HepG2 (cell line): ENCODE results near the gene ID3. TPM values are rescaled to one million over a fixed set of nuclear protein-coding genes. Genes with fewer than 3 reads are reported as not detected.

Source experiments
- CBX2 ChIP-seq, 2 experiments: fragments of 200-600 bp in 1 of 2; sonication (generic); formaldehyde crosslinking in 1 of 2; IDR thresholded peaks; 2 replicates each; pipeline versions ENCODE4 v1.7.0 to v1.8.1; 2018 to 2022; ENCODE audit warnings: low read depth in 2 of 2, low read length in 1 of 2, mild to moderate bottlenecking in 1 of 2, missing genetic modification reagents in 1 of 2
- DBP ChIP-seq: sonication (generic); formaldehyde crosslinking; IDR thresholded peaks from 2 replicates; pipeline ENCODE4 v1.4.0; 2020; ENCODE audit warnings: missing genetic modification reagents; ENCODE audit errors: not compliant biosample characterization
- FOXP1 ChIP-seq, 2 experiments: fragments of 450-650 bp in 1 of 2; IDR thresholded peaks; 2 replicates each; pipeline ENCODE4 v1.6.1; 2017 to 2018; ENCODE audit warnings: antibody characterized with exemption in 1 of 2
- HNRNPH1 ChIP-seq: fragments of 200-400 bp; formaldehyde crosslinking; optimal IDR thresholded peaks from 2 replicates; pipeline ENCODE3; 2017; ENCODE audit warnings: mild to moderate bottlenecking, low read depth, low read length
- HOXA3 ChIP-seq: sonication (generic); formaldehyde crosslinking; IDR thresholded peaks from 2 replicates; pipeline ENCODE4 v1.5.0; 2020; ENCODE audit warnings: missing genetic modification reagents
- MZF1 ChIP-seq: sonication (generic); formaldehyde crosslinking; IDR thresholded peaks from 2 replicates; pipeline ENCODE4 v1.8.1; 2023; ENCODE audit warnings: mild to moderate bottlenecking, missing genetic modification reagents, borderline replicate concordance
- NR3C1 ChIP-seq: sonication (generic); formaldehyde crosslinking; IDR thresholded peaks from 2 replicates; pipeline ENCODE4 v1.4.0; 2020; ENCODE audit warnings: missing genetic modification reagents
- TFE3 ChIP-seq: IDR thresholded peaks from 2 replicates; pipeline ENCODE4 v1.6.1; 2016
- TRIM24 ChIP-seq: sonication (generic); formaldehyde crosslinking; IDR thresholded peaks from 2 replicates; pipeline ENCODE4 v1.8.0; 2022; ENCODE audit warnings: mild to moderate bottlenecking, missing genetic modification reagents
- XBP1 ChIP-seq: sonication (generic); formaldehyde crosslinking; IDR thresholded peaks from 2 replicates; pipeline ENCODE4 v1.5.0; 2020; ENCODE audit warnings: missing genetic modification reagents
- ZBTB39 ChIP-seq: sonication (generic); formaldehyde crosslinking; IDR thresholded peaks from 2 replicates; pipeline ENCODE4 v1.5.0; 2020; ENCODE audit warnings: missing genetic modification reagents
- ZBTB8A ChIP-seq: sonication (generic); formaldehyde crosslinking; IDR thresholded peaks from 2 replicates; pipeline ENCODE4 v1.4.0; 2020; ENCODE audit warnings: mild to moderate bottlenecking, low read depth, missing genetic modification reagents, borderline replicate concordance
- ZFP1 ChIP-seq: IDR thresholded peaks from 2 replicates; pipeline ENCODE4 v1.6.1; 2016
- ZHX2 ChIP-seq, 2 experiments: sonication (generic) in 1 of 2; formaldehyde crosslinking in 1 of 2; IDR thresholded peaks; 2 replicates each; pipeline versions ENCODE4 v1.6.1 to v1.9.0; 2014 to 2022; ENCODE audit warnings: antibody characterized with exemption in 1 of 2, borderline replicate concordance in 1 of 2, inconsistent platforms in 1 of 2, low read depth in 1 of 2, missing genetic modification reagents in 1 of 2
- ZNF678 ChIP-seq: sonication (generic); formaldehyde crosslinking; IDR thresholded peaks from 2 replicates; pipeline ENCODE4 v1.4.0; 2020; ENCODE audit warnings: mild to moderate bottlenecking, missing genetic modification reagents
- ZNF780A ChIP-seq: sonication (generic); formaldehyde crosslinking; IDR thresholded peaks from 2 replicates; pipeline ENCODE4 v1.8.0; 2022; ENCODE audit warnings: mild to moderate bottlenecking, missing genetic modification reagents, moderate library complexity
- ZNF790 ChIP-seq: sonication (generic); formaldehyde crosslinking; IDR thresholded peaks from 2 replicates; pipeline ENCODE4 v1.8.0; 2022; ENCODE audit warnings: missing genetic modification reagents, mild to moderate bottlenecking, borderline replicate concordance
- ZNF883 ChIP-seq: sonication (generic); formaldehyde crosslinking; IDR thresholded peaks from 2 replicates; pipeline ENCODE4 v1.5.1; 2020; ENCODE audit warnings: mild to moderate bottlenecking, missing genetic modification reagents; ENCODE audit errors: not compliant biosample characterization
- polyA plus RNA-seq, 8 experiments: library from polyadenylated mRNA; depleted of rRNA in 3 of 8; stranded (reverse) in 7 of 8; unstranded in 1 of 8; fragments of >200 nt; fragmentation: Illumina TruSeq in 4 of 8; extraction: Trizol in 4 of 8; gene quantifications; 2 replicates each; pipeline versions ENCODE4 v1.2.1 to v1.2.3, GENCODE V29; 2011 to 2016; ENCODE audit warnings: low read depth in 4 of 8, missing spikeins in 1 of 8, mixed read lengths in 1 of 8; ENCODE audit not compliant: insufficient read depth in 1 of 8
- total RNA-seq, 5 experiments: library from RNA; depleted of rRNA; stranded (reverse); fragments of >200 nt; fragmentation: Illumina TruSeq; extraction: Trizol; gene quantifications; 2 replicates each; pipeline ENCODE4 v1.2.3, GENCODE V29; 2016; ENCODE audit warnings: low read depth in 1 of 5

Gene ID3
- total and polyA plus RNA-seq, 2 of the 13 experiments (the other 11 are each of a cell fraction or from before 2014, with no cell fraction given), result 64.8 to 115 TPM

- no peak for TF ChIP-seq FOXP1 (IDR thresholded peaks at IDR 0.05)
- 0 out of 2 replicates have a peak, but pooled peaks have one; percentile 8 for TF ChIP-seq FOXP1 (CRISPR knock-in tag; IDR thresholded peaks at IDR 0.05)
- no peak for TF ChIP-seq XBP1 (CRISPR knock-in tag)
- no peak for TF ChIP-seq HNRNPH1
- TF ChIP-seq ZBTB39 (CRISPR knock-in tag), result no peak
- TF ChIP-seq ZNF790 (CRISPR knock-in tag), result no peak
- no peak for TF ChIP-seq CBX2 (IDR thresholded peaks at IDR 0.05; ENCODE audit: low read depth, low read length)
- TF ChIP-seq CBX2 (CRISPR knock-in tag; IDR thresholded peaks at IDR 0.05; ENCODE audit: low read depth), result no peak
- peak; percentile 60; the same call in 1 of the 2 replicates for TF ChIP-seq HOXA3 (CRISPR knock-in tag)
- peak; percentile 60 for TF ChIP-seq ZNF883
- no peak for TF ChIP-seq ZHX2 (IDR thresholded peaks at IDR 0.05; ENCODE audit: low read depth)
- no peak for TF ChIP-seq ZHX2 (CRISPR knock-in tag; IDR thresholded peaks at IDR 0.05; ENCODE audit: borderline replicate concordance)
- TF ChIP-seq NR3C1 (CRISPR knock-in tag), result no peak
- 0 out of 2 replicates have a peak, but pooled peaks have one; percentile 8 for TF ChIP-seq TRIM24 (CRISPR knock-in tag)
- no peak for TF ChIP-seq MZF1 (CRISPR knock-in tag)
- no peak for TF ChIP-seq DBP (CRISPR knock-in tag)
- no peak for TF ChIP-seq ZNF678 (CRISPR knock-in tag)
- TF ChIP-seq ZNF780A, result peak; percentile 32; the same call in 1 of the 2 replicates
- no peak; the same call in 1 of the 2 replicates for TF ChIP-seq TFE3 (CRISPR knock-in tag)
- TF ChIP-seq ZFP1 (CRISPR knock-in tag), result 0 out of 2 replicates have a peak, but pooled peaks have one; percentile 30
- TF ChIP-seq ZBTB8A (CRISPR knock-in tag), result no peak
These were observed 995 bp downstream of the ID3 start (continued) for GRCh38 chr1:23558140-23558871.
